Suppressor macrophage treated with lipopolysaccharide for 4 hours (primary cell): ENCODE data around the gene SORCS2.

Source experiments
- DNase-seq: peaks from one replicate; pipeline ENCODE4 v3.0.0-alpha.2; 2020

Gene SORCS2

DNA sequence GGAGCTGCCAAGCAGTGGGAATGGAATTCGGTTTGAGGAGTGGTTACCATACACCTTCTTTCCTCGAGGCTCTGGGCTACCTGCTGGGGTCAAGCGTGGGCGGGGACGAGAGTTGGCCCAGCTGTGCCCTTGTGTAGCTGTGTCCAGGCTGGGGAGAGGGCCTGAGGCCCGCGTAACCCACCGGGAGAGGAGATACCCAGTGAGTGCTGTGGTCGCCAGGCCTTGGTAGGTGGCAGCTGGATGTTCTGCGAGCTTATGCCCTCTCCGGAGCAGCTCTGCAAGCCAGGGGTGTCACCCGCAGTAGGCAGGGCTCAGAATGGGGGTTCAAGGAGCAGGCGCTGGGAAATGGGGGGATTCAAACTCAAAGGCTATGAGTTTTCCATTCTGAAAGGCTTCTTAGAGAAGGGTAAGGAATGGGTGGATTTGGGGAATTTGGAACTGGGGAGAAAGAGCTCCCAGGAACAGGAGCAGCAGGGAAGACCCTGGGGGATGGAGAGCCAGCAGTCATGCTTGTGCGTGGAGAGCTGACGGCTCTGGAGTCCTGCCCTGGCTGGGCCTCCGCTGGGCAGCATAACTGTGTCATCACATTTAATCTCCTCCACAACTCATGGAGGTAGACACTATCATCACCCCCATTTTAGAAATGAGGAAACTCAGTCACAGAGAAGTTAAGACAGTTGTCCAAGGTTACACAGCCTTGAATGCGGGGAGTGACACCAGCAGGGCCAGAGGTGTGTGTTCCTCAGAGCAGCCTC is 117.5 kb downstream of the SORCS2 start:
- DNase-seq, result no peak

DNA sequence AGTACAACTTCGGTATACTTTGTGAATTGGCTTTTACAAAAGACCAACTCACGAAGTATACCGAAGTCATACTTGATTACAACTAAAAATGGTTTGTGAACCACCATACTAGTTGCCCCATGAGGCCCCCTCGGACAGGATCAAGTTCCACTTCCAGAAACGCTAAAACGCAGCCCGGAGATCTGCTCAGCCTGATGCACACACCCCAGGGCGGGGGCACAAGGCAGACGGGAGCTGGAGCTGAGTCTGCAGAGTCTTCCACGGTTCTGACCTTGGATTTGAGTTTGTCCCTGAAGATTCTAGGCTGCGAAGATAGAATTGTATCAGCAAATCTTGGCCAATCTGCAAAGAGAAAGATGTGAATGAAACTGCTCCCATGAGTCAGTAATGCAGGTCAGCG is 118.1 kb downstream of the SORCS2 start:
- DNase-seq, result no peak

DNA sequence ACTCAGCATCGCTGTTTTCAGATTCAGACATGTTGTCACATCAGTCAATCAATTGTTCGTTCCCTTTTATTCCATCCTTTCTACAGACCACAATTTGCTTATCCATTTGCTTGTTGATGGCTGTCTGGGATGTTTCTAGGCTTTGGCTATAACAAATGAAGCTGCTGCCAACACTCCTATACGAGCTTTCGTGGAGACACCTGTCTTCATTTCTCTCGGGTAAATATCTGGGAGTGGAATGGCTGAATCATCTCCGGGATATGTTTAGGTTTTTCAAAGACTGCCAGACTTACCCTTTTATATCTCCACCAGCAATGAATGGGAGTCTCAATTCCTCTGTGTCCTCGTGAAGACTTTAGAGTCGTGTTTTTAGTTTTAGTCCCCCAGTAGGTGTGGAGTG is 118.9 kb downstream of the SORCS2 start:
- no peak for DNase-seq

DNA sequence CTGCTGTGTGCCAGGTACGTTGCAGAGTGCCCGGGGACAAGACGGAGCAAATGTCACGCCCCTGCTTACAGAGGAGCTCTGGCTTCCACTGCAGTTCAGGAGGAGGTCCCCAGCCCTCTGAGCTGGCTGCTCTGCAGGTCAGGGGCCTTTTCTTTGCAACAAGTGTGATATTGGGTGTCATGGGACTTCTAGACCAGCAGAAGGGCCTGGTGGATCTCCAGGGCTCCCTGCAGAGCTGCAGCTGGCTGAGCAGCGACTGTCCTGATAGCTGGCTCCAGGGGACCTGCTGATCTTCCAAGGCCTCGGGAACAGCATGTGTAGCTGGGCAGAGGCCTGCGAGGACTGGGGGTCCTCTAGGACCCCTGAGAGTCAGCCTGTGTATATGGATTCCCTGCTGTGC is 120.4 kb downstream of the SORCS2 start:
- no peak for DNase-seq

DNA sequence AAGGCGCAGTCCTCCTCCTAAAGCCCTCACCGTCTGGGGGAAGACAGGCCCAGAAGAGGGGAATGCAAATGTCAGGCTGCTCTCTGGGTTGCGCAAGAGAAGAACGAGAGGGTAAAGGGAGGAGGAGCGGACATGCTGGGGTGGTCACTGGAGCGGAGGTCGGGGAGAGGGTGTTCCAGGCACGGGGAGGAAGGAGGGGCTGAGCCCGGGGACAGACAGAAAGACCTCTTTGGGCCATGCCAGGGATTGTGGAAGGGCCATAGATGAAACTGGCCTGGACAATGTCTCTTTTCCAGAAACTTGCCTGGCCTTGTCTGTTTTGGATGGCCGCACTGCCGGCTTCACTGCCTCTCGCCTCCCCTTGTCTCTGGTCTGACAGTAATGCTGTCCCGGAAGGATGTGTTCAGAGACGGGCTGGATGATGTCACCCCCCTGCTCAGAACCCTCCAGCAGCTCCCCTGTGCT is 121.0 kb downstream of the SORCS2 start:
- DNase-seq, result no peak

DNA sequence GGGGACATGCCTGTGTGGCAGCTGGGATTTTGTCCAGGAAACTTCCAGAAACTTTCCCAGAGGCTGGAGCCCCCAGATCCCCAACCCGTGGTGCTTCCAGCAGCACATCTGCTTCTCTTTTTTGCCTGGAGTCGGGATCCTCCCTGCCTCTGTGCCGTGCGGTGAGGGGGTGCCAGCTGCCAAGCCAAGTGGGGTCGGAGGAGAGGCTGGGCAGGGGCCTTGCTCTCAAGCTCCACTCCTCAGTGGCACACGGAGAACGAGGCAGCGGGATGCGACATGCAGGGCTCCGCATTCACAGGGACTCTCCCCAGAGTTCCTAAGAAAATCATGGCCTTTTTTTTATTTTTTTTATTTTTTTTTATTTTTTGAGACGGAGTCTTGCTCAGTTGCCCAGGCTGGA is 121.7 kb downstream of the SORCS2 start:
- DNase-seq, result no peak

DNA sequence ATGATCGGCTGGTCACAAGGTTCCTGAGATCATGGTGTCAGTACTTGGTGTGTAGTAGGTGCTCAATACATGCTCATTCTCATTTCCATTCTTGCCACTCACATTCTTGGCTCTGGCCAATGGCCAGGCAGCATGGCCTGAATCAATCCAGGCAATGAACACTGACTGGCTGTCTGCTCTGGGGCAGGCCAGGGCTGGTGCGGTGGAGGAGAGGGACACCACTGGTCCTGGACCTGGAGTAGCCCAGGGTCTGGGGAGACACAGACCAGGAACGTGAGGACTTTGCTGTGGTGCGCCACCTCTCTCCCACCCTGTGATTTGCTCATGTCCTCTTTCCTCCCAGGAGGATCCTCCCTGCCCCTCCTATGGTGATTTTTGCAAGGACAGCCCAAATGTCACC is 122.9 kb downstream of the SORCS2 start:
- no peak for DNase-seq

DNA sequence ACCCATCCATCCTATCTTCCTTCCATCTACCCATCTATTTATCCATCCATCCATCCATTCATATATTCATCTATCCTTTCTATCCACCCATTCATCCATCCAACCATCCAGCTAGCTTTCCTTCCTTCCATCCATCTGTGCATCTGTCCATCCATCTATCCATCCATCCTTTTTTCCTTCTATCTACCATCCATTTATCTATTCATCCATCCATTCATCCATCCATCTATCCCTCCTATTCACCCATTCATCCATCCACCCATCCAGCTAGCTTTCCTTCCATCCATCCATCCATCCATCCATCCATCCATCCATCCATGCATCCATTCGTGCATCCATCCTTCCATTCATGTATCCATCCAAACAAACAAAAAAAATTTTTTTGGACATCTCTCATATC is 123.6 kb downstream of the SORCS2 start:
- DNase-seq, result no peak

DNA sequence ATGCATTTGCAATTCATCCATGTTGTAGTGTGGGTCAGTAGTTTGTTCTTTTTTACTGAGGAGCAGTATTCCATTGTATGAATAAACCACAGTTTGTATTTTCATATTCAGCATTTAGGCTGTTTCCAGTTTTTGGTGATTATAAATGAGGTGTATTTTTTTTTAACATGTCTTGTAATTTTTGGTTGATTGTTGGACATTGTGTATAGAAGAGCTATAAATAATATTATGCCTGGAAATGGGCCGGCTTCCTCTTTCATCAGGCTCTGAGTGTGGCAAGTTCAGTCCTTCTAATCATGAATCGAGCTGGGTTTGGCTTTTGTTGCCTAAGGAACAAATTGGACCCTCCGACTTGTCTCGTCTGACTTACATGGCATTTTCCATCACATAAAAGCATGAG is 126.7 kb downstream of the SORCS2 start:
- no peak for DNase-seq

DNA sequence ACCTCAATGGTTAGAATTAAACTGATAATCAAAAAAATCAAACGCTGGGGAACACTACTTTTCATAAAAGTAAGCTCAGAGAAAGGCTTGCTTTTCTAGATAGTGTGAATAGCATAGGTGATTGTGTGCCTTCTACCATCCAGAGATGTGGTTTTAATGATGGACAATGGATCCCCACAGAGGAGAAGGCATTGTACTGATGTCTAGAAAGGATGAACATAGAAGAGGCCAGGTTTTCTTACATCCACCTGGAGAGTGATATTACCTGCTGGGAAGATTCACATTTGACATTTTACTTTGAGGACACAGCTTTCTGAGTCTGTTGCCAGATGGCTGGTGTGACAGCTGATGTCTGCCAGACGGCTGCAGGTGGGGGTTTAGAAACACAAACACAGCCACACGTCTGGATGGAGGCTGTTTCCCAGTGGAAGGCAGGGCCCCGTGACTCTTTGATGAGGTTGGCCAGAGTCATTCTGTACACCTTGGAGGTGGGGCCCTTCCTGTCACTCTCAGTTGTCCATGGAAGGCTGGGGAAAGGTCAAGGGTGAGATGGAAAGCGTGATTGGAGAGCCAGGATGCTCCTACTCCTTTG is 128.0 kb downstream of the SORCS2 start:
- DNase-seq, result no peak

DNA sequence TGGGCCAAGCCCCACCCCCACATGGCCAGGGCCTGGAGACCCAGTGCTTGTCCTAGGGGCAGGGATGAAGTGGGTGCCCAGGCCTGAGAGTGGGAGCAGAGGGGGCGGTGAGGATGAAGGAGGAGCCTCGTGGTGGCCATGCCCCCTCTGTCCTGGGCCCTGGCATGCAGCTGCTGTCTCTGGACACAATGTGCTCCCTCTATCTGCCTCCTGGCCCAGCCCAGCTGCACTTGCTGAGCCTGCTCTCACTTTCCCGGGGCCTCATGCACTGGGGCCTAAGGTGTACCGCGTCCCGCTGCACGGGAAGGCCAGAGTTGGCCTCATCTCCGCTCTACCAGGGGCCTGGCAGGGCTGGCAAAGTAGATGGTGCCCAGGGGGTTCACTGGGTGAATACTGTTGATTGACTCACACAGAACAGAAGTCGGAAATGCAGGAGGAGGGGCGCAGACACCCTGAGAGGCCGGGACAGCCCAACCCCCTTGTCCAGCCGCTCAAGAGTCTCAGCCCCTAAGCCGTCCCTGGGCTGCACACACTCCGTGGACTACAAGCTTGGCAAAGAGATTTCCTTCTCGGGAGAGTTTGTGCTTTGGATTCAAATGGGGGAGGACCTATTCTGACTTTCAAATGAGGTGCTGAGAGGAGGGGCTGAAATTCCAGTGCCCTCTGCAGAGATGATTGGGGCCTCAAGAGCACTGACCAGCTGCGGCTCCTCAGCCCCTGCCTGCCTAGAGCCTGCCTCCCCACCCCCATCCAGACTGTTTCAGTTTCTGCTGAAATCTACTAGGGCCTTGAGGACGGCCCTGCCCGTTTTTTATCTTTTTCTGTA is 130.0 kb downstream of the SORCS2 start:
- DNase-seq, result no peak

DNA sequence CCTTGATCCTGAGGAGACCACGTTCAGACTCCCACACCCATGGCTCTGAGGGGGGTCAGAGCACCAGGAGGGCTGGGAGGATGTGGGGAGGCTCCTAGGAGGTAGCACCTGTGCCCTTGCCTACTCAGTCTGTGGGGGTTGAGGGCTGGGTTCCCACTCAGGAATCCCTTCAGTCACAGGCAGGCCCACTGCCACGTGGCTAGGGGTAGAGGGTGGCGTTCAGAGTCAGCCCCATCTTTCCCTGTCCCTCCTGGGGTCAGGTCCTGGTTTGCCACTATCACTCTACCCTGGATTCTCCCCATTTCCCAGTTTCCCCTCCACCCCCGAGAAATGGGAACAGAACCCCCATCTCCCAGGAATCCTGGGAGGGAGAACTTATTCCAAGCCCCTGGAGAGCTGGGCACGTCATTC is 131.1 kb downstream of the SORCS2 start:
- DNase-seq, result no peak

DNA sequence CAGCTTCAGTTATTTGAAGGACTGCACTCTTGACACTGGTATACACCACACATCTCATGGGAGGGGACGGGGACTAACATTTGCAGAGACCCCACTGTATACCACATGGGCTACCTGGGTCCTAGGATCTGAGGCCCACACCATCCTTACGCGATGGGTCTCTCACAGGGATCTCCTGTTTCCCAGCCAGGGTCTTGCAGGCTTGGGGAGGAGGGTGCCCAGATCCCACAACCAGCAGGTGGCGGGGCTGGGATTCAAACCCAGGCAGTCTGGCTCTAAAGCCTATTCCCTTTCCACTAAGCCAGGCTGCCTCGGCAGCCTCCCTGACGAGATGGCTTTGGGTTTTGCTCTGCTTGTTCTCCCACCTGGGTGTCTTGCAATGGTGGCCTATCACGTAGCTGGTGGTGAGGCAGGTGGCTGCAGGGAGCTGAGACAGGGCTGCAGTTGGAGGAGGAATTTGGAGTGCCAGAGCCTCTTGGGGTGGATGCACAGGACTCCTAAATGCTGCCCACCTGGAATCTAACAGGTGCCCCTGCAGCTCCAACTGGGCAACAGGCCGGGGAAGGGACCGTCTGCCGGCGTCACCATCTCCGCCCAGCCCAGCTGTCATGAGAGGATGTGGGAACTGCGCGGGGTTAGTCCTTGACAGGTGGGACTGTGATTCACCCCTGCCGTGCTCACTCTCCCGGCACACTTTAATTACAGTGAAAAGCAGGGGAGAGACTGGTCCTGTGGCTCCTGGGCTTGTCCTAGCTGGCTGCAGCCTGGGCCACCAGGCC is 131.7 kb downstream of the SORCS2 start:
- no peak for DNase-seq

DNA sequence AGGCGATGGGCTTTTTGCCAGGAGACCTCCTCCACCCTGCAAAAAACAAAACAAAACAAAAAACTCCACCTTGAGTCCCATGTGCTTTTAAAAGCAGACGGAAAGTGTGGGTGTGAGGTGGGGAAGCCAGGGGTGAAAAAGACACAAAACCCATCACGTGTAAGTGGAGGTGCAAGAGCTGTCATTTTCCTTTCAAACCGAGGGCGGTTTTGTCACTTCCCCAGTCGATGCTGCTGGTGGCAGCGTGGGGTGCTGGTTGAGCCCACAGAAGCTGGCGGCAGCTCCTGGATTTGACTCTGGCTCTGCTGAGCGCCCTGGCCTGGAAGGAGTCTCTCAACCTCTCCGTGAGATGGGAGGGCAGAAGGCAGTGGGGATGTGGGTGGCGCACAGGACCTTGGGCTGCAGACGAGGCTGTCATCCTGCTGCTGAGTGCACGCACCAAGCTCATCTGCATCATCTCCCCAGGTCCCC is 132.3 kb downstream of the SORCS2 start:
- no peak for DNase-seq

DNA sequence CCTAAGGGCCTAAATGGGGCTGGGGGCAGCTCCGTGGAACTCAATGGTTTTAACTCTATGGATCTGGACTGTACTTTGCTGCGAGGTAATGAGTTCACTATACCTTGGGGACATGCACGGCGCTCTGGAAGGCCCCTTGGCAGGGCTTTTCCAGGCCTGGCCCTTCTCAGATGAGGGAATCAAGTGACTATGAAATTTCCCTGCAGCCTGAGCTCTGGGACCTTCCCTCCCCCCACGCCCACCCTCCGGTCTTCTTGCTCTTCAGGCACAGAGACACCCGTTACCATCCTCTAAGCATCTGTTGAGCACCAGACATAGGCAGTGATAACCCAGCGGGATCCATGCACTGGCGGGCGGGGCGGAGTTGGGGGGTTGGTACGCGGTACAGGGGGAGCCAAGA is 133.2 kb downstream of the SORCS2 start:
- no peak for DNase-seq

DNA sequence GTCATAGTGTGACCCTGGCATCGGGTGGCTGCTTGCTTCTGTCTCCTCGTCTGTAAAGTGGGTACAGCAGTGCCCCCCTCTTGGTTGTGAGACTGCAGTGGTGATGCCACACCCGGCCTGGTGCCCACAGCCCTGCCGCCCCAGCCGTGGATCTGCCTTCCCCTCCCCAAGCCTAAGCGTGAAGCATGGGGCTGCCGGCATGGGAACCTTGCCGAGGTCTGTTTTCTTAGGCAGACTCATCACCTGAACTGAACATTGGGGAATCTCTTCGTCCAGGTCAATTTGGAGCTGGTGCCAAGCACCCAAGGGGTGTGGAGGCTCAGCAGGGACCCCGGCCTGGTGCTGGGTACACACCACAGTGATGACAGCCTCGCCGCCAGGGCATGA is 134.0 kb downstream of the SORCS2 start:
- DNase-seq, result no peak

DNA sequence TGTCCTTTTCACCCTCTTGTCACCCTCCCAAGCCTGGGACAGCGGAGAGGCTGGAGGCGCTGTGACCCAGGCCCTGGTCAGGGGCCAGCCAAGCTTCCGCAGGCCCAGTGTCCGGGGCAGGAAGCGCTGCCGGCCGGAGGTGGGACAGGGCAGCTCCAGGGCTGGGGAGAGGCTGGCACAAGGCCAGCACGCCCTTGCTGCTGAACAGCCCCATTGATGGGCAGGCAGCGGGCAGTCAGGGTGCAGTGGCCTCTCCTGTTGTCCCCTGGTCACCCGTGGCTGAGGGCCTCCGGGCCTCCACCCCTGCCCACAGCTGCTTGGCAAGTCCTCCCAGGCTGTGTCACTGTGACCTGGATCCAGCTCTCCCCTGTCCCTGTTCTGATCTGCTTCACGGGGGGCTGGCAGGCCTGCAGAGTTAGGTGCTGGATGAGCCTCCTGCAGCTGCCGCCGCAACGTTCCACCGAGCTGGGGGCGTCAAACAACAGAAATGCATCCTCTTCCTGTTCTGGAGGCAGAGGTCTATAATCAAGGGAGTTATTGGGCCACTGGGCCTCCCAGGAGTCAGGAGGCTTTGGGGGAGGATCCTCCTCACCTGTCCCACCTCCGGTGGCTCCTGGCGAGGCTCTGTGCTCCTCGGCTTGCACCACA is 134.5 kb downstream of the SORCS2 start:
- DNase-seq, result no peak

DNA sequence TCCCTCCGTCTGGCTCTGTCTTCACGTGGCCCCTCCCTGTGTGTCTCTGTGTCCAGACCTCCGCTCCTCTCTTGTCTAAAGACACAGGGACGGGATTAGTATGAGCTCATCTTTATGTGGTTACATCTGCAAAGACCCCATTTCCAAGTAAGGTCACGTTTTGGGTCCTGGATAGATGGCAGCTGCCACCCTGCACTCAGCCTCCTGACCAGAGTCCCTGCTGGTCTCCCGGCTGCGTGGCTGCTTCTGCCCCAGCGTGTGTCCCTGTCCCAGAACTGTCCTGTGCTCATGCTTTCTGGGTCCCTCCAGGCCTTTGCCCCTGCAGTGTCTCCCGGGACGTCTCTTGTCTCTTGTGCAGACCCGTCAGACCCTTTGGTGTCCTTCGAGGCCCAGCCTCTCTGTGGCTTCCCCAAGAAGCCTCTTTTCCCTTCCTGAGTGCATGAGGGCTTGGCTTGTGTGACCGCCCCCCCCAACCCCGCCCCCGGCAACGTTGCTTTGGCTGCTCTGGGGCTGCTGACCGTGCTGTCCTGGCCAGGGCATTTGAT is 135.1 kb downstream of the SORCS2 start:
- no peak for DNase-seq

DNA sequence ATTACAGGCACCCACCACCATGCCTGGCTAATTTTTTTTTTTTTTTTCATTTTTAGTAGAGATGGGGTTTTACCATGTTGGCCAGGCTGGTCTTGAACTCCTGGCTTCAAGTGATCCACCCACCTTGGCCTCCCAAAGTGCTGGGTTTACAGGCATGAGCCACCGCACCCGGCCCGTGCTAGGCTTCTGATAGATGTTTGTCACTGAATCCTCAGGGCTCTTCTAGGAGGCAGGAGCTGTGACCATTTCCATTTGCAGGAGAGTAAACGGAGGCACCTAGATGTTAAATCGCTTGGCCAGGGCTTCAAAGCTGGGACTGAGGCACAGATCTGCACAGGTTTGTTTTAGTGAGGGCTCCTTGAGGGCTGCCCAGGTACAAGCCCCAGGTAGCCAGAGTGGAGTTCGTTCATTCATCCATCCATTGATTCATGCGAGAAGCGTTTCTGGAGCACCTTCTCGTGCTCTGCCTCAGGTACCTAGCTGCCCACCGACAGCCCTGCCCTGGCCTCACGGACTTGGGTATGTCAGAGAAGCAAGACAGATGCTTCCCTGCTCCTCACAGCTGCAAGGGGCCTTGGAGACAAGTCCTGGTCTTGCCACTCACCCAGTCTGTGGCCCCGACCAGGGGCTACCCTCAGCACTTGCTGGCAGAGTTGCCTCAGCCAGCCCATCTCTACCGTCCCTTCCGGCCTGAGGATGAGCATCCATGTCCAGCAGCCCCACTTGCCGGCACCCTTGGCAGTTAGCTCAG is 136.0 kb downstream of the SORCS2 start:
- DNase-seq, result no peak

DNA sequence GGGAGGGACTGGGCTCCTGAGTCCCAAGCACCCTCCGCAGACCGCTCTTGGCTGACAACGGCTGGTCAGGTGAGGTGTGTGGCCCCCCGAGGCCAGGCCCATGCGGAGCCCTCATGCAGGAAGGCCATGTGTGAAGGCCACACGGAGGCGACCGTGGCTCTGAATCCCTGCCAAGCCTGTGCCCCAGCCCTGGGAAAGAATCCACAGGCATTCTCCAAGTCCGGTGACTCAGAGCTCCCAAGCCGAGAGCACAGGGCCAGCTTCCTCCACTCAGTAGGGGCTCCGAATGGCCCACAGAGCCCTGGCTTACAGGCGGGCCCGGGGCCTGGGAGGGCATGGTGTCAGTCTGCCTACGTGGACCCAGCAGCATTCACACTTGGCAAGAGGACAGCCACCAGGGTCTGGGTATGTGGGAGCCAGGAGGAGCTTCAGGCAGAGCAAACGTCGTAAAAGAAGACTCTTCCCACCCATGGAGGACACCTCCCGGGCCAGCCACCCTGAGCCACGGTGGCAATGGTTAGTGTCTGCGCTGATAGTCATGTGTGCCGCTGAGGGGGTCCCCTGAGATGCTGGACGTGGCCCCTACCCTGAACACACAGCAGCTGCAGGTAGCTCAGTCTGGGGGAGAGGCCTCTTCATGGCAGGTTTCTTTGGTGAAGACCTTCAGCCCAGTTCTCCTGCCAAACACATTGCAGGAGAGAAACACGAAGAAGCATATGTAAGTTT is 136.7 kb downstream of the SORCS2 start:
- no peak for DNase-seq
